Adrenal gland (tissue), 5 donors: ENCODE measurements around the gene TXNDC11.

Experiments used
- POLR2A ChIP-seq, 2 donors: fragments of 450-650 bp; IDR thresholded peaks; one replicate each; pipeline ENCODE4 v1.6.1; 2017; ENCODE audit warnings: antibody characterized with exemption in 2 of 2, mild to moderate bottlenecking in 2 of 2, moderate library complexity in 1 of 2
- TF ChIP-seq, protein P1 (sequence below), 6 experiments: fragments of 450-650 bp in 4 of 6; fragments of 200-600 bp in 2 of 6; sonication (generic) in 1 of 6; IDR thresholded peaks; 1 replicate in 5 of 6; 2 replicates in 1 of 6; pipeline versions ENCODE4 v1.5.1 to v1.8.0; 2016 to 2021; ENCODE audit warnings: antibody characterized with exemption in 6 of 6, mild to moderate bottlenecking in 2 of 6, moderate library complexity in 1 of 6
- donor health status: DM: no; HTN: no; CAD: no.

- TF ChIP-seq, protein P1, sequence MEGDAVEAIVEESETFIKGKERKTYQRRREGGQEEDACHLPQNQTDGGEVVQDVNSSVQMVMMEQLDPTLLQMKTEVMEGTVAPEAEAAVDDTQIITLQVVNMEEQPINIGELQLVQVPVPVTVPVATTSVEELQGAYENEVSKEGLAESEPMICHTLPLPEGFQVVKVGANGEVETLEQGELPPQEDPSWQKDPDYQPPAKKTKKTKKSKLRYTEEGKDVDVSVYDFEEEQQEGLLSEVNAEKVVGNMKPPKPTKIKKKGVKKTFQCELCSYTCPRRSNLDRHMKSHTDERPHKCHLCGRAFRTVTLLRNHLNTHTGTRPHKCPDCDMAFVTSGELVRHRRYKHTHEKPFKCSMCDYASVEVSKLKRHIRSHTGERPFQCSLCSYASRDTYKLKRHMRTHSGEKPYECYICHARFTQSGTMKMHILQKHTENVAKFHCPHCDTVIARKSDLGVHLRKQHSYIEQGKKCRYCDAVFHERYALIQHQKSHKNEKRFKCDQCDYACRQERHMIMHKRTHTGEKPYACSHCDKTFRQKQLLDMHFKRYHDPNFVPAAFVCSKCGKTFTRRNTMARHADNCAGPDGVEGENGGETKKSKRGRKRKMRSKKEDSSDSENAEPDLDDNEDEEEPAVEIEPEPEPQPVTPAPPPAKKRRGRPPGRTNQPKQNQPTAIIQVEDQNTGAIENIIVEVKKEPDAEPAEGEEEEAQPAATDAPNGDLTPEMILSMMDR (IDR thresholded peaks at IDR 0.05), result no peak
- no peak for TF ChIP-seq POLR2A (IDR thresholded peaks at IDR 0.05)
Observed at GRCh38 chr16:11679250-11679649, 63.4 kb downstream of the TXNDC11 start.
